H1 (cell line): ENCODE measurements around the gene GIGYF2. TPM values are rescaled to one million over a fixed set of nuclear protein-coding genes. Genes with fewer than 3 reads are reported as not detected.

Experiments used
- ATF2 ChIP-seq: IDR thresholded peaks from 2 replicates; pipeline ENCODE4 v1.6.1; 2012; ENCODE audit warnings: low read length, inconsistent platforms
- CBX5 ChIP-seq: fragments of 300-800, 300-1000 bp; sonication (generic); IDR thresholded peaks from 2 replicates; pipeline ENCODE4 v1.7.1; 2016; ENCODE audit warnings: antibody characterized with exemption, low read length, low read depth
- MAFK ChIP-seq: IDR thresholded peaks from 2 replicates; pipeline ENCODE4 v1.6.1; 2012; ENCODE audit warnings: low read depth, mild to moderate bottlenecking, improper control_type of control experiment, low read length
- NRF1 ChIP-seq: IDR thresholded peaks from 2 replicates; pipeline ENCODE4 v1.6.1; 2011; ENCODE audit warnings: mild to moderate bottlenecking, low read depth, low read length, improper control_type of control experiment
- TAF7 ChIP-seq: optimal IDR thresholded peaks from 2 replicates; pipeline ENCODE3; 2011; ENCODE audit warnings: low read depth, mild to moderate bottlenecking, inconsistent platforms, low read length, moderate library complexity, borderline replicate concordance
- polyA plus RNA-seq, 7 experiments: library from polyadenylated mRNA; depleted of rRNA in 3 of 7; stranded (reverse) in 5 of 7; unstranded in 2 of 7; fragments of >200 nt in 5 of 7; fragments of 200-250 nt in 2 of 7; gene quantifications; 1 replicate in 5 of 7; 2 replicates in 1 of 7; 4 replicates in 1 of 7; pipeline versions ENCODE4 v1.2.1 to v1.2.3, GENCODE V29; 2011 to 2013; ENCODE audit warnings: missing spikeins in 2 of 7, mixed read lengths in 2 of 7
- total RNA-seq: library from RNA; stranded (reverse); fragmentation: NEBNext Ultra II Directional; extraction: Animal tissue kit (Norgen Biotek cat#: 25700); gene quantifications from 2 replicates; pipeline ENCODE4 v1.2.1, GENCODE V29; 2021

Gene GIGYF2
- total and polyA plus RNA-seq, 2 of the 8 experiments (the other 6 are each of a cell fraction or from before 2014, with no cell fraction given) = 22.3 to 62.0 TPM

- TF ChIP-seq NRF1 (no peak), ATF2 (no peak), CBX5 (no peak), MAFK (no peak), TAF7 (no peak)
- TF ChIP-seq, all 59 proteins: peak for 0
Observed at GRCh38 chr2:232741972-232742371, 44.8 kb downstream of the GIGYF2 start (continued).
